ENCODE measurements around the gene DENND1A. TPM values are rescaled to one million over a fixed set of nuclear protein-coding genes. Genes with fewer than 3 reads are reported as not detected.

Gene DENND1A
- total RNA-seq, 1 experiment from 2014 or later = 23.5 TPM

GRCh38 chr9:123865226-123866000, 64.5 kb downstream of the DENND1A start (continued):
- TF ChIP-seq ATF2 (CRISPR knock-in tag; IDR thresholded peaks at IDR 0.05; ENCODE audit: borderline replicate concordance, low read depth) (no peak), MAX (CRISPR knock-in tag; IDR thresholded peaks at IDR 0.05) (no peak), TEAD4 (CRISPR knock-in tag; IDR thresholded peaks at IDR 0.05) (no peak), EMX1 (CRISPR knock-in tag; IDR thresholded peaks at IDR 0.05) (no peak), ZBTB43 (CRISPR knock-in tag; IDR thresholded peaks at IDR 0.05) (no peak), ZBTB21 (CRISPR knock-in tag; IDR thresholded peaks at IDR 0.05; ENCODE audit: borderline replicate concordance) (no peak), NR1H2 (CRISPR knock-in tag; IDR thresholded peaks at IDR 0.05) (no peak), CDX4 (CRISPR knock-in tag; IDR thresholded peaks at IDR 0.05; ENCODE audit: borderline replicate concordance) (no peak), AFF4 (CRISPR knock-in tag; IDR thresholded peaks at IDR 0.05; ENCODE audit: borderline replicate concordance) (no peak), OVOL2 (CRISPR knock-in tag; IDR thresholded peaks at IDR 0.05; ENCODE audit: borderline replicate concordance) (no peak)
- TF ChIP-seq, protein P1, sequence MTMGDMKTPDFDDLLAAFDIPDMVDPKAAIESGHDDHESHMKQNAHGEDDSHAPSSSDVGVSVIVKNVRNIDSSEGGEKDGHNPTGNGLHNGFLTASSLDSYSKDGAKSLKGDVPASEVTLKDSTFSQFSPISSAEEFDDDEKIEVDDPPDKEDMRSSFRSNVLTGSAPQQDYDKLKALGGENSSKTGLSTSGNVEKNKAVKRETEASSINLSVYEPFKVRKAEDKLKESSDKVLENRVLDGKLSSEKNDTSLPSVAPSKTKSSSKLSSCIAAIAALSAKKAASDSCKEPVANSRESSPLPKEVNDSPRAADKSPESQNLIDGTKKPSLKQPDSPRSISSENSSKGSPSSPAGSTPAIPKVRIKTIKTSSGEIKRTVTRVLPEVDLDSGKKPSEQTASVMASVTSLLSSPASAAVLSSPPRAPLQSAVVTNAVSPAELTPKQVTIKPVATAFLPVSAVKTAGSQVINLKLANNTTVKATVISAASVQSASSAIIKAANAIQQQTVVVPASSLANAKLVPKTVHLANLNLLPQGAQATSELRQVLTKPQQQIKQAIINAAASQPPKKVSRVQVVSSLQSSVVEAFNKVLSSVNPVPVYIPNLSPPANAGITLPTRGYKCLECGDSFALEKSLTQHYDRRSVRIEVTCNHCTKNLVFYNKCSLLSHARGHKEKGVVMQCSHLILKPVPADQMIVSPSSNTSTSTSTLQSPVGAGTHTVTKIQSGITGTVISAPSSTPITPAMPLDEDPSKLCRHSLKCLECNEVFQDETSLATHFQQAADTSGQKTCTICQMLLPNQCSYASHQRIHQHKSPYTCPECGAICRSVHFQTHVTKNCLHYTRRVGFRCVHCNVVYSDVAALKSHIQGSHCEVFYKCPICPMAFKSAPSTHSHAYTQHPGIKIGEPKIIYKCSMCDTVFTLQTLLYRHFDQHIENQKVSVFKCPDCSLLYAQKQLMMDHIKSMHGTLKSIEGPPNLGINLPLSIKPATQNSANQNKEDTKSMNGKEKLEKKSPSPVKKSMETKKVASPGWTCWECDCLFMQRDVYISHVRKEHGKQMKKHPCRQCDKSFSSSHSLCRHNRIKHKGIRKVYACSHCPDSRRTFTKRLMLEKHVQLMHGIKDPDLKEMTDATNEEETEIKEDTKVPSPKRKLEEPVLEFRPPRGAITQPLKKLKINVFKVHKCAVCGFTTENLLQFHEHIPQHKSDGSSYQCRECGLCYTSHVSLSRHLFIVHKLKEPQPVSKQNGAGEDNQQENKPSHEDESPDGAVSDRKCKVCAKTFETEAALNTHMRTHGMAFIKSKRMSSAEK (CRISPR knock-in tag; IDR thresholded peaks at IDR 0.05; ENCODE audit: borderline replicate concordance) = no peak
- TF ChIP-seq, protein P2, sequence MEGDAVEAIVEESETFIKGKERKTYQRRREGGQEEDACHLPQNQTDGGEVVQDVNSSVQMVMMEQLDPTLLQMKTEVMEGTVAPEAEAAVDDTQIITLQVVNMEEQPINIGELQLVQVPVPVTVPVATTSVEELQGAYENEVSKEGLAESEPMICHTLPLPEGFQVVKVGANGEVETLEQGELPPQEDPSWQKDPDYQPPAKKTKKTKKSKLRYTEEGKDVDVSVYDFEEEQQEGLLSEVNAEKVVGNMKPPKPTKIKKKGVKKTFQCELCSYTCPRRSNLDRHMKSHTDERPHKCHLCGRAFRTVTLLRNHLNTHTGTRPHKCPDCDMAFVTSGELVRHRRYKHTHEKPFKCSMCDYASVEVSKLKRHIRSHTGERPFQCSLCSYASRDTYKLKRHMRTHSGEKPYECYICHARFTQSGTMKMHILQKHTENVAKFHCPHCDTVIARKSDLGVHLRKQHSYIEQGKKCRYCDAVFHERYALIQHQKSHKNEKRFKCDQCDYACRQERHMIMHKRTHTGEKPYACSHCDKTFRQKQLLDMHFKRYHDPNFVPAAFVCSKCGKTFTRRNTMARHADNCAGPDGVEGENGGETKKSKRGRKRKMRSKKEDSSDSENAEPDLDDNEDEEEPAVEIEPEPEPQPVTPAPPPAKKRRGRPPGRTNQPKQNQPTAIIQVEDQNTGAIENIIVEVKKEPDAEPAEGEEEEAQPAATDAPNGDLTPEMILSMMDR (IDR thresholded peaks at IDR 0.05) = no peak
